GM12878 (cell line): ENCODE data around the gene PET117. TPM values are rescaled to one million over a fixed set of nuclear protein-coding genes. Genes with fewer than 3 reads are reported as not detected.

Experiments
- CEBPB ChIP-seq, 2 experiments: fragments of 150-350 bp in 1 of 2; IDR thresholded peaks; 2 replicates each; pipeline ENCODE4 v1.6.1; 2012 to 2014; ENCODE audit warnings: low read depth in 2 of 2, low read length in 2 of 2, borderline replicate concordance in 1 of 2, inconsistent platforms in 1 of 2
- CREB1 ChIP-seq: IDR thresholded peaks from 2 replicates; pipeline ENCODE4 v1.6.1; 2012; ENCODE audit warnings: low read depth, mild to moderate bottlenecking, inconsistent platforms
- EP300 ChIP-seq, 2 experiments: fragments of 150-350 bp in 1 of 2; IDR thresholded peaks; 2 replicates each; pipeline ENCODE4 v1.6.1; 2011 to 2012; ENCODE audit warnings: low read depth in 2 of 2, low read length in 2 of 2, borderline replicate concordance in 1 of 2, improper control_type of control experiment in 1 of 2, inconsistent platforms in 1 of 2; ENCODE audit not compliant: control insufficient read depth in 1 of 2
- HDAC6 ChIP-seq: fragments of 200-600 bp; sonication (generic); IDR thresholded peaks from one replicate; pipeline ENCODE4 v1.8.0; 2017; ENCODE audit warnings: antibody characterized with exemption; ENCODE audit not compliant: unreplicated experiment
- IRF4 ChIP-seq: IDR thresholded peaks from 2 replicates; pipeline ENCODE4 v1.6.1; 2011; ENCODE audit warnings: low read depth, low read length
- JUNB ChIP-seq: IDR thresholded peaks from 2 replicates; pipeline ENCODE4 v1.6.1; 2016; ENCODE audit warnings: antibody characterized with exemption, mild to moderate bottlenecking
- JUND ChIP-seq: IDR thresholded peaks from 2 replicates; pipeline ENCODE4 v1.6.1; 2012; ENCODE audit warnings: low read depth, mild to moderate bottlenecking, low read length, improper control_type of control experiment, moderate library complexity
- NFXL1 ChIP-seq: fragments of 450-650 bp; IDR thresholded peaks from 2 replicates; pipeline ENCODE4 v1.6.1; 2017; ENCODE audit warnings: antibody characterized with exemption, mild to moderate bottlenecking, borderline replicate concordance
- NRF1 ChIP-seq: conservative IDR thresholded peaks from 2 replicates; pipeline ENCODE4 v1.6.1; 2011; ENCODE audit warnings: mild to moderate bottlenecking, low read depth, low read length, improper control_type of control experiment
- POU2F2 ChIP-seq: IDR thresholded peaks from 3 replicates; pipeline ENCODE4 v1.6.1; 2011; ENCODE audit warnings: low read depth, mild to moderate bottlenecking, low read length, borderline replicate concordance
- RFX5 ChIP-seq: IDR thresholded peaks from 2 replicates; pipeline ENCODE4 v1.6.1; 2011; ENCODE audit warnings: low read depth, low read length, improper control_type of control experiment
- STAT1 ChIP-seq: fragments of 450-650 bp; conservative IDR thresholded peaks from 2 replicates; pipeline ENCODE4 v1.6.1; 2014; ENCODE audit warnings: antibody characterized with exemption, mild to moderate bottlenecking
- TBL1XR1 ChIP-seq: IDR thresholded peaks from 2 replicates; pipeline ENCODE4 v1.6.1; 2012; ENCODE audit warnings: low read depth, low read length, improper control_type of control experiment
- WRNIP1 ChIP-seq: IDR thresholded peaks from 2 replicates; pipeline ENCODE4 v1.6.1; 2011; ENCODE audit warnings: low read depth, low read length, improper control_type of control experiment, borderline replicate concordance
- ZZZ3 ChIP-seq: IDR thresholded peaks from 2 replicates; pipeline ENCODE4 v1.6.1; 2011; ENCODE audit warnings: low read depth; ENCODE audit not compliant: control insufficient read depth, insufficient read length
- polyA plus RNA-seq, 11 experiments: library from polyadenylated mRNA; depleted of rRNA in 4 of 11; unstranded in 6 of 11; stranded (reverse) in 5 of 11; fragments of >200 nt; fragmentation: Nextera tagmentation in 4 of 11; fragmentation: Illumina TruSeq in 1 of 11; extraction: Ambion mirVana in 4 of 11; extraction: Trizol in 1 of 11; gene quantifications; 1 replicate in 1 of 11; 2 replicates in 10 of 11; pipeline versions ENCODE4 v1.2.1 to v1.2.3, GENCODE V29; 2011 to 2016; ENCODE audit warnings: inconsistent platforms in 2 of 11, missing spikeins in 2 of 11, low read depth in 1 of 11
- total RNA-seq, 4 experiments: library from RNA; depleted of rRNA in 3 of 4; stranded (reverse); fragments of >200 nt in 3 of 4; fragmentation: Illumina TruSeq in 1 of 4; extraction: Trizol in 1 of 4; gene quantifications; 2 replicates each; pipeline versions ENCODE4 v1.2.1 to v1.2.3, GENCODE V29; 2013 to 2021
- TF ChIP-seq, protein P1 (sequence below): fragments of 450-650 bp; IDR thresholded peaks from 2 replicates; pipeline ENCODE4 v1.6.1; 2016; ENCODE audit warnings: mild to moderate bottlenecking, moderate library complexity, borderline replicate concordance
- TF ChIP-seq, protein P2 (sequence below): fragments of 450-650 bp; IDR thresholded peaks from 2 replicates; pipeline ENCODE4 v1.6.1; 2017; ENCODE audit warnings: mild to moderate bottlenecking, moderate library complexity
- TF ChIP-seq, protein P3 (sequence below): IDR thresholded peaks from 2 replicates; pipeline ENCODE4 v1.6.1; 2011; ENCODE audit warnings: mild to moderate bottlenecking, low read depth, low read length, moderate library complexity; ENCODE audit not compliant: insufficient replicate concordance

PET117 gene
- total and polyA plus RNA-seq, 10 of the 15 experiments (the other 5 are each of a cell fraction or from before 2014, with no cell fraction given) = 6.0 to 20.6 (median 11.8) TPM

DNA sequence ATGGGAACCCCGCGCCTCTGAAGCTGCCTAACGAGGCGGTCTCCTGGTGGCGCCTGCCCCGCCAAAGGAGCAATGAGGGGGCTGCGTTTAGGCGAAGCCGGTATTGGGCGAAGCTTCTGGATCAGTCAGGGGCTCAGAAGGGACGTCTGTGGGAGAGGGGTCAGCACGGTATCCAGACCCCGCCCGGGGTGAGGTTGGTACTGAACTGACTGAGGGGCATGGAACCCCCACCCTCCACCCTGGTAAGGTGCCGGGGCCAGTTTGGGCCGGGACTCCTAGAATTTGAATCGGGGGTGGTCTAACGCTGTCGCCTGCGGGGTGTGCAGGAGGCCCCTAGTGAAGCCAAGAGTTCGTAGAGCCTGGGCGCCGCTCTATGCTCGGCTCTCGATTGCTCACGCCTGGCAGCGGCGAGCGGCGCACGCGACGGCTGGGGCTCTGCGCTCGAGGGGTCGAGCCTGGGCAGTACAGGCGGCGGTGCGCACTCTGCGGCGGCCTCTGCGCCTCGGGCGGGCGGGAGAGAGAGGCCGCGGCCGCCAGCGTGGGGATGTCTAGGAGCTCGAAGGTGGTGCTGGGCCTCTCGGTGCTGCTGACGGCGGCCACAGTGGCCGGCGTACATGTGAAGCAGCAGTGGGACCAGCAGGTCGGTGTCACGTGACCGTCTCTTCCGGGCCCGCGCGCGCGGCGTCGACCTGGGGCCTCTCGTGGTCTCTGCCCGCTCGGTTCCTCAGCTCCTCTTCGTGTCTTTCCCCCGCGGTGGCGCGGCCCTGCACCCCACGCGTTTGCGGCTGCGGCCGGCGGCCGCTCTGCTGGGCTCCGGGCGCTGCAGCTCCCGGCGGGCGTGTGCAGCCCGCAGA is at the start of gene PET117, which contains the start of gene KAT14 (continued):
- 0 out of 2 replicates have a peak, but pooled peaks have one; percentile 32 for TF ChIP-seq STAT1
- TF ChIP-seq, protein P1, sequence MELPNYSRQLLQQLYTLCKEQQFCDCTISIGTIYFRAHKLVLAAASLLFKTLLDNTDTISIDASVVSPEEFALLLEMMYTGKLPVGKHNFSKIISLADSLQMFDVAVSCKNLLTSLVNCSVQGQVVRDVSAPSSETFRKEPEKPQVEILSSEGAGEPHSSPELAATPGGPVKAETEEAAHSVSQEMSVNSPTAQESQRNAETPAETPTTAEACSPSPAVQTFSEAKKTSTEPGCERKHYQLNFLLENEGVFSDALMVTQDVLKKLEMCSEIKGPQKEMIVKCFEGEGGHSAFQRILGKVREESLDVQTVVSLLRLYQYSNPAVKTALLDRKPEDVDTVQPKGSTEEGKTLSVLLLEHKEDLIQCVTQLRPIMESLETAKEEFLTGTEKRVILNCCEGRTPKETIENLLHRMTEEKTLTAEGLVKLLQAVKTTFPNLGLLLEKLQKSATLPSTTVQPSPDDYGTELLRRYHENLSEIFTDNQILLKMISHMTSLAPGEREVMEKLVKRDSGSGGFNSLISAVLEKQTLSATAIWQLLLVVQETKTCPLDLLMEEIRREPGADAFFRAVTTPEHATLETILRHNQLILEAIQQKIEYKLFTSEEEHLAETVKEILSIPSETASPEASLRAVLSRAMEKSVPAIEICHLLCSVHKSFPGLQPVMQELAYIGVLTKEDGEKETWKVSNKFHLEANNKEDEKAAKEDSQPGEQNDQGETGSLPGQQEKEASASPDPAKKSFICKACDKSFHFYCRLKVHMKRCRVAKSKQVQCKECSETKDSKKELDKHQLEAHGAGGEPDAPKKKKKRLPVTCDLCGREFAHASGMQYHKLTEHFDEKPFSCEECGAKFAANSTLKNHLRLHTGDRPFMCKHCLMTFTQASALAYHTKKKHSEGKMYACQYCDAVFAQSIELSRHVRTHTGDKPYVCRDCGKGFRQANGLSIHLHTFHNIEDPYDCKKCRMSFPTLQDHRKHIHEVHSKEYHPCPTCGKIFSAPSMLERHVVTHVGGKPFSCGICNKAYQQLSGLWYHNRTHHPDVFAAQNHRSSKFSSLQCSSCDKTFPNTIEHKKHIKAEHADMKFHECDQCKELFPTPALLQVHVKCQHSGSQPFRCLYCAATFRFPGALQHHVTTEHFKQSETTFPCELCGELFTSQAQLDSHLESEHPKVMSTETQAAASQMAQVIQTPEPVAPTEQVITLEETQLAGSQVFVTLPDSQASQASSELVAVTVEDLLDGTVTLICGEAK = no peak
- peak; percentile 66; the same call in 1 of the 3 replicates for TF ChIP-seq POU2F2
- no peak for TF ChIP-seq JUND
- no peak for TF ChIP-seq IRF4
- no peak for TF ChIP-seq HDAC6
- no peak; the same call in 1 of the 2 replicates for TF ChIP-seq NRF1
- TF ChIP-seq, protein P2, sequence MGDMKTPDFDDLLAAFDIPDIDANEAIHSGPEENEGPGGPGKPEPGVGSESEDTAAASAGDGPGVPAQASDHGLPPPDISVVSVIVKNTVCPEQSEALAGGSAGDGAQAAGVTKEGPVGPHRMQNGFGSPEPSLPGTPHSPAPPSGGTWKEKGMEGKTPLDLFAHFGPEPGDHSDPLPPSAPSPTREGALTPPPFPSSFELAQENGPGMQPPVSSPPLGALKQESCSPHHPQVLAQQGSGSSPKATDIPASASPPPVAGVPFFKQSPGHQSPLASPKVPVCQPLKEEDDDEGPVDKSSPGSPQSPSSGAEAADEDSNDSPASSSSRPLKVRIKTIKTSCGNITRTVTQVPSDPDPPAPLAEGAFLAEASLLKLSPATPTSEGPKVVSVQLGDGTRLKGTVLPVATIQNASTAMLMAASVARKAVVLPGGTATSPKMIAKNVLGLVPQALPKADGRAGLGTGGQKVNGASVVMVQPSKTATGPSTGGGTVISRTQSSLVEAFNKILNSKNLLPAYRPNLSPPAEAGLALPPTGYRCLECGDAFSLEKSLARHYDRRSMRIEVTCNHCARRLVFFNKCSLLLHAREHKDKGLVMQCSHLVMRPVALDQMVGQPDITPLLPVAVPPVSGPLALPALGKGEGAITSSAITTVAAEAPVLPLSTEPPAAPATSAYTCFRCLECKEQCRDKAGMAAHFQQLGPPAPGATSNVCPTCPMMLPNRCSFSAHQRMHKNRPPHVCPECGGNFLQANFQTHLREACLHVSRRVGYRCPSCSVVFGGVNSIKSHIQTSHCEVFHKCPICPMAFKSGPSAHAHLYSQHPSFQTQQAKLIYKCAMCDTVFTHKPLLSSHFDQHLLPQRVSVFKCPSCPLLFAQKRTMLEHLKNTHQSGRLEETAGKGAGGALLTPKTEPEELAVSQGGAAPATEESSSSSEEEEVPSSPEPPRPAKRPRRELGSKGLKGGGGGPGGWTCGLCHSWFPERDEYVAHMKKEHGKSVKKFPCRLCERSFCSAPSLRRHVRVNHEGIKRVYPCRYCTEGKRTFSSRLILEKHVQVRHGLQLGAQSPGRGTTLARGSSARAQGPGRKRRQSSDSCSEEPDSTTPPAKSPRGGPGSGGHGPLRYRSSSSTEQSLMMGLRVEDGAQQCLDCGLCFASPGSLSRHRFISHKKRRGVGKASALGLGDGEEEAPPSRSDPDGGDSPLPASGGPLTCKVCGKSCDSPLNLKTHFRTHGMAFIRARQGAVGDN = peak; percentile 83; the same call in 1 of the 2 replicates
- TF ChIP-seq WRNIP1 = no peak
- TF ChIP-seq CEBPB (IDR thresholded peaks at IDR 0.05; ENCODE audit: borderline replicate concordance in 1 of 2, low read depth in 2 of 2, low read length in 2 of 2) = no peak
- 0 out of 4 replicates have a peak, but pooled peaks of 1 of the 2 experiments have one; percentile 26 for TF ChIP-seq EP300 (IDR thresholded peaks at IDR 0.05; ENCODE audit: borderline replicate concordance in 1 of 2, control insufficient read depth in 1 of 2, low read depth in 2 of 2, low read length in 2 of 2)
- no peak for TF ChIP-seq ZZZ3
- TF ChIP-seq TBL1XR1 = peak; percentile 20; the same call in 1 of the 2 replicates
- TF ChIP-seq NFXL1 = no peak
- TF ChIP-seq, protein P3, sequence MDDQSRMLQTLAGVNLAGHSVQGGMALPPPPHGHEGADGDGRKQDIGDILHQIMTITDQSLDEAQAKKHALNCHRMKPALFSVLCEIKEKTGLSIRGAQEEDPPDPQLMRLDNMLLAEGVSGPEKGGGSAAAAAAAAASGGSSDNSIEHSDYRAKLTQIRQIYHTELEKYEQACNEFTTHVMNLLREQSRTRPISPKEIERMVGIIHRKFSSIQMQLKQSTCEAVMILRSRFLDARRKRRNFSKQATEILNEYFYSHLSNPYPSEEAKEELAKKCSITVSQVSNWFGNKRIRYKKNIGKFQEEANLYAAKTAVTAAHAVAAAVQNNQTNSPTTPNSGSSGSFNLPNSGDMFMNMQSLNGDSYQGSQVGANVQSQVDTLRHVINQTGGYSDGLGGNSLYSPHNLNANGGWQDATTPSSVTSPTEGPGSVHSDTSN = no peak
- TF ChIP-seq JUNB = no peak
- TF ChIP-seq RFX5 = no peak
- peak; percentile 69; the same call in 1 of the 2 replicates for TF ChIP-seq CREB1
